Urinary bladder (tissue), 4 donors: ENCODE measurements around the gene SVIL. TPM values are rescaled to one million over a fixed set of nuclear protein-coding genes. Genes with fewer than 3 reads are reported as not detected.
"Not testable (repeated sequence)": the region's sequence is repeated elsewhere in the genome, so short reads cannot be mapped to it uniquely, and the experiment has no call there.

Experiments
- DNase-seq: peaks from one replicate; pipeline ENCODE4 v3.0.0-alpha.2; 2015; ENCODE audit errors: extremely low spot score
- H3K27ac ChIP-seq: one replicate; pipeline ENCODE4 v1.5.1; 2013; ENCODE audit warnings: low read depth, mild to moderate bottlenecking, moderate library complexity
- H3K36me3 ChIP-seq: one replicate; pipeline ENCODE4 v1.6.1; 2013; ENCODE audit warnings: mild to moderate bottlenecking, moderate library complexity; ENCODE audit not compliant: insufficient read depth
- H3K4me1 ChIP-seq: one replicate; pipeline ENCODE4 v1.6.1; 2013; ENCODE audit warnings: mild to moderate bottlenecking, moderate library complexity; ENCODE audit not compliant: insufficient read depth
- H3K4me3 ChIP-seq: one replicate; pipeline ENCODE4 v1.5.1; 2013; ENCODE audit warnings: low read depth, low read length
- WGBS: extraction: QIAGEN DNeasy Blood & Tissue Kit; methylation state at CpG from one replicate; pipeline ENCODE4 v1.1.7; 2013; 5-methylcytosine and 5-hydroxymethylcytosine counted together
- polyA plus RNA-seq: library from polyadenylated mRNA; stranded (reverse); fragments of 200-250 nt; gene quantifications from one replicate; pipeline ENCODE4 v1.2.3, GENCODE V29; 2013
- total RNA-seq: library from RNA; depleted of rRNA; stranded (reverse); fragments of >200 nt; gene quantifications from one replicate; pipeline ENCODE4 v1.2.3, GENCODE V29; 2014
- donor health status: healthy with polysubstance abuse.
- donor health status: healthy.

The SVIL gene
- total and polyA plus RNA-seq, 2 donors = 176 to 552 TPM

GRCh38 chr10:29555091-29555745 is 79.6 kb downstream of the SVIL start:
- Histone ChIP-seq H3K36me3 (peaks cover 5% of the 10 kb centered on the region), H3K4me1 (no peaks in the 10 kb centered on the region), H3K4me3 (no peak overlapping the region), H3K27ac (no peak overlapping the region)
- DNase-seq = no peak
- whole genome bisulfite sequencing = 77% methylated on average over 6 of the region's 6 CpGs

GRCh38 chr10:29554660-29555059 is 80.1 kb downstream of the SVIL start:
- Histone ChIP-seq H3K27ac (no peak overlapping the region), H3K4me1 (no peaks in the 10 kb centered on the region), H3K4me3 (no peak overlapping the region), H3K36me3 (peaks cover 5% of the 10 kb centered on the region)
- no peak for DNase-seq
- 80% methylated on average over 9 of the region's 9 CpGs for WGBS

- no peak for DNase-seq
- H3K27ac ChIP-seq = no peak overlapping the region
- no peak overlapping the region for H3K4me3 ChIP-seq
- WGBS = 85% methylated on average over 13 of the region's 13 CpGs
- H3K4me1 ChIP-seq = no peaks in the 10 kb centered on the region
- H3K36me3 ChIP-seq = peaks cover 5% of the 10 kb centered on the region
Observed at GRCh38 chr10:29553544-29554250, 81.1 kb downstream of the SVIL start.

DNA sequence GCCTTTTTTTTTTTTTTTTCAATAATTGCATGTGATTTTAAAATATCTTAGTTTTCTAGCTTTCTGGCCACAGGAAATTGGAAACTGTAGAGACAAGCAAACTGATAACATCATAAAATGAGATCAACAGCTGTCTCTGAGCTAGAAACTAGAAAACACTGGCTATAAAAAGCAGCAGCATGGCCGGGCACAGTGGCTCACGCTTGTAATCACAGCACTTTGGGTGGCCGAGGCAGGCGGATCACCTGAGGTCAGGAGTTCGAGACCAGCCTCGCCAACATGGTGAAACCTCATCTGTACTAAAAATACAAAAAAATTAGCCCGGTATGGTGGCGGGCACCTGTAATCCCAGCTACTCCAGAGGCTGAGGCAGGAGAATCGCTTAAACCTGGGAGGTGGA is 81.7 kb downstream of the SVIL start:
- not testable (repeated sequence) for H3K27ac ChIP-seq, H3K4me1 ChIP-seq, DNase-seq, H3K36me3 ChIP-seq, H3K4me3 ChIP-seq
- 83% methylated on average over 9 of the region's 9 CpGs for WGBS

DNA sequence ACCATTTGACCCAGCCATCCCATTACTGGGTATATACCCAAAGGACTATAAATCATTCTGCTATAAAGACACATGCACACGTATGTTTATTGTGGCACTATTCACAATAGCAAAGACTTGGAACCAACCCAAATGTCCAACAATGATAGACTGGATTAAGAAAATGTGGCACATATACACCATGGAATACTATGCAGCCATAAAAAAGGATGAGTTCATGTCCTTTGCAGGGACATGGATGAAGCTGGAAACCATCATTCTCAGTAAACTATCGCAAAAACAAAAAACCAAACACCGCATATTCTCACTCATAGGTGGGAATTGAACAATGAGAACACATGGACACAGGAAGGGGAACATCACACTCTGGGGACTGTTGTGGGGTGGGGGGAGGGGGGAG is 85.3 kb downstream of the SVIL start:
- H3K36me3 ChIP-seq, DNase-seq, H3K4me3 ChIP-seq, H3K27ac ChIP-seq, H3K4me1 ChIP-seq: not testable (repeated sequence)
- WGBS = 100% methylated on average over 2 of the region's 3 CpGs

DNA sequence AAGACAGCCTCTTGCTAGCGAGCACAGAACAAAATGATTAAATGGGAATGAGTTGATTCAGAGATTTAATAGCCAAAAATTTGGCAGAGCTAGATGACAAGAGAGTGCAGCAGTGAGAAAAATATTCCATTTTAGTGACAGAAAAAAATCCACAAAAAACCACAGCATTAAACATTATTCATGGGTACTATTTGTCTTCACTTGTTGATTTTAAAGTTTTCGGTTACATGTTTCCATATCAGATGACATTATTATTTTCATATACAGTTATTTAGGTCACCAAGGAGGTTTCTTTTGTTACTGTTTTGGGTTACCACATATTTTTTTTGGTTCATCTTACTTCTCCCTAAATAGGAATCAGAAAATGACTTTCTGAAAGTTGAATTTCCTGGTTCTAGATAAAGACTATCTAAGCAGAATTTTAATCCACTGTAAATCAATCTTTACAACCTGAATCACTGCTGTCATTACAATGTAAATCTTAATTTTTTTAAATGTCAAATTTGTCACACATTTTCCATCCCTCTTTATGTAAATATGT is 87.9 kb downstream of the SVIL start:
- Histone ChIP-seq H3K4me3 (no peak overlapping the region), H3K27ac (no peak overlapping the region), H3K36me3 (peaks cover 3% of the 10 kb centered on the region), H3K4me1 (no peaks in the 10 kb centered on the region)
- no peak for DNase-seq
- WGBS = 68% methylated on average over 2 of the region's 2 CpGs

GRCh38 chr10:29545122-29545521 is 89.6 kb downstream of the SVIL start:
- H3K4me1 ChIP-seq = no peaks in the 10 kb centered on the region
- 43% methylated on average over 5 of the region's 5 CpGs for WGBS
- H3K4me3 ChIP-seq = no peak overlapping the region
- DNase-seq = no peak
- H3K27ac ChIP-seq = no peak overlapping the region
- H3K36me3 ChIP-seq = no peaks in the 10 kb centered on the region

- no peak for DNase-seq
- Histone ChIP-seq H3K4me1 (no peaks in the 10 kb centered on the region), H3K27ac (no peak overlapping the region), H3K36me3 (no peaks in the 10 kb centered on the region), H3K4me3 (no peak overlapping the region)
Observed at GRCh38 chr10:29543715-29544114, 91.1 kb downstream of the SVIL start.

GRCh38 chr10:29542723-29543122 is 92.0 kb downstream of the SVIL start:
- WGBS = 64% methylated on average over 4 of the region's 4 CpGs
- Histone ChIP-seq H3K36me3 (no peaks in the 10 kb centered on the region), H3K4me1 (no peaks in the 10 kb centered on the region), H3K27ac (no peak overlapping the region), H3K4me3 (no peak overlapping the region)
- DNase-seq = no peak

DNA sequence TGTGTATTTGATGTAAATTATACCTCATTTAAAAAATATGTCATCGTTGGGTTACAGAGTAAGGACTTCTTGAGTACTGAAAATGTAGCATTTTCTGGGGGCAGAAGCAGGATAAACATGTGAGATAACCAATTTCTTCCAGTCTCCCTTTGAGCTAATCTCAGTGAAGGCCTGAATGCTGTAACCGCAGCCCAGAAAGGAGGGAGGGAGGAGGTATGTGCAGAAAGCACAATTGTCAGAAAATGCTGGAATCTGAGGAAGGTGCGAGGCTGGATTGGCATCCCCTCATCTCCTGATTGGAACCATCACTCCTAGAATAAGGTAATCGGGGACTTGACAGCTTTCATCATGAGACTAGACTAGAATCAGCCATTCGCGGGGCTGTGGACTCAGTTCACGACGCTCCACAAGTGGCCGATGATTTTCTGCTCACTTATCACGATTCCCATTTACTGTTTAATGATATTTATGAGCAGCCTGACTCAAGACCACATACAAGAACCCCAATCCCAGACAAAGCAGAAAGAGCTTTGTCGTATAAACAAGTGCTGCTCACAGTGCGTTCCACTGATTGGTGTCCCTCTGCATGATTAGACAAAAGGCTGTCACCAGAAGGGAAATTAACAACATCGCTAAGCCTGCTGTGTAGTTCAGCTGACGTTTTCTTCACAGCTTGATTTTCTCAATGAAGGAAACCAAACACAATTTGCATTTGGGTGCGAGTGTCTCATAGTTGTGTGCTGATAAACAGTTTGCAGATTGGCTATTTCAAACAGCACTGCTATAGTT is 93.2 kb downstream of the SVIL start:
- H3K4me1 ChIP-seq = no peaks in the 10 kb centered on the region
- DNase-seq = no peak
- 68% methylated on average over 15 of the region's 15 CpGs for WGBS
- no peak overlapping the region for H3K27ac ChIP-seq
- H3K4me3 ChIP-seq = no peak overlapping the region
- H3K36me3 ChIP-seq = no peaks in the 10 kb centered on the region

GRCh38 chr10:29540016-29540415 is 94.8 kb downstream of the SVIL start:
- Histone ChIP-seq H3K4me3 (no peak overlapping the region), H3K4me1 (no peaks in the 10 kb centered on the region), H3K36me3 (no peaks in the 10 kb centered on the region), H3K27ac (no peak overlapping the region)
- WGBS = 95% methylated on average over 10 of the region's 10 CpGs
- DNase-seq = no peak

GRCh38 chr10:29539412-29539811 is 95.4 kb downstream of the SVIL start:
- H3K4me3 ChIP-seq = no peak overlapping the region
- 76% methylated on average over 6 of the region's 6 CpGs for WGBS
- no peaks in the 10 kb centered on the region for H3K4me1 ChIP-seq
- H3K36me3 ChIP-seq = no peaks in the 10 kb centered on the region
- H3K27ac ChIP-seq = no peak overlapping the region
- no peak for DNase-seq

DNA sequence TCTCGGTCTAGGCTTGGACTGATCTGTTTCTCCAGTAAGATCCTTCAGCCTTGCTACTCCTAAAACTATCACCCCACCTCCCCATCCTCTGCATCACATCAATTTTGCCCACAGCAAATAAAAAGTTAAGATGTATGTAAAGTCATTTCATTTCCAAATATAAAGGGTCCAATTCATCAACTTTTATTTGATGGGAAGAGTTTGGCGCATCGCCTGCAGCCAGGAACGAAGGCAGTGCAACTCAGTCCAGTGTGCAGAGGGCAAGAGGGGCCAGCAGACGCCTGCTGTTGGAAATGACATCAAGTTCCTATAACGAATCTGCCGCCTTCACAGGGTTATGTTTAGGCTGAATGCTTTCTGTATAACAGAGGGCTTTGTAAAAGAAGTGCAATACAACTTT is 97.0 kb downstream of the SVIL start:
- H3K27ac ChIP-seq = no peak overlapping the region
- no peak overlapping the region for H3K4me3 ChIP-seq
- DNase-seq = no peak
- H3K36me3 ChIP-seq = no peaks in the 10 kb centered on the region
- WGBS = 54% methylated on average over 7 of the region's 7 CpGs
- no peaks in the 10 kb centered on the region for H3K4me1 ChIP-seq

DNA sequence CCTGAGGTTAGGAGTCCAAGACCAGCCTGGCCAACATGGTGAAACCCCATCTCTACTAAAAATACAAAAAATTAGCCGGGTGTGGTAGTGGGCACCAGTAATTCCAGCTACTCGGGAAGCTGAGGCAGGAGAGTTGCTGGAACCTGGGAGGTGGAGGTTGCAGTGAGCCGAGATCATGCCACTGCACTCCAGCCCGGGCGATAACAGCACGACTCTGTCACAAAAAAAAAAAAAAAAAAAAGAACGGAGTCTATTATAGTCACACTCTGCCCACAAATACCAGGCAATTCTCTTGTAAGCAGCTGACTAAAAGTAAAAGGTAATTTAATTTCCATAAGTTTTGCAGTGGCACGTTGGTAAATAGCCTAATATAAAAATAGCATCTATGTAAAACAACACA is 98.1 kb downstream of the SVIL start:
- H3K27ac ChIP-seq, H3K4me1 ChIP-seq, DNase-seq, H3K36me3 ChIP-seq, H3K4me3 ChIP-seq: not testable (repeated sequence)
- 68% methylated on average over 8 of the region's 8 CpGs for WGBS
